Astrocyte (in vitro differentiated cells and primary cell): ENCODE results near the gene LRRC4C.

ENCODE experiments used
- CTCF ChIP-seq: IDR thresholded peaks from 2 replicates; pipeline ENCODE4 v1.5.1; 2011; ENCODE audit warnings: low read depth, mild to moderate bottlenecking, inconsistent platforms, low read length, moderate library complexity; ENCODE audit not compliant: insufficient read depth
- EZH2 ChIP-seq: IDR thresholded peaks from 2 replicates; pipeline ENCODE4 v1.6.1; 2012; ENCODE audit warnings: mild to moderate bottlenecking, low read length, inconsistent platforms; ENCODE audit not compliant: insufficient read depth

- no peak for TF ChIP-seq CTCF
- no peak for TF ChIP-seq EZH2
Measured at GRCh38 chr11:40099426-40100161, 1359.9 kb downstream of the LRRC4C start.
